ENCODE data around the gene BMP2K. TPM values are rescaled to one million over a fixed set of nuclear protein-coding genes. Genes with fewer than 3 reads are reported as not detected.

BMP2K gene
- total RNA-seq, 3 donors from 2014 or later (not counting 1 experiment from before 2014, with no cell fraction given) = 10.1 to 13.5 (median 11.7) TPM

DNA sequence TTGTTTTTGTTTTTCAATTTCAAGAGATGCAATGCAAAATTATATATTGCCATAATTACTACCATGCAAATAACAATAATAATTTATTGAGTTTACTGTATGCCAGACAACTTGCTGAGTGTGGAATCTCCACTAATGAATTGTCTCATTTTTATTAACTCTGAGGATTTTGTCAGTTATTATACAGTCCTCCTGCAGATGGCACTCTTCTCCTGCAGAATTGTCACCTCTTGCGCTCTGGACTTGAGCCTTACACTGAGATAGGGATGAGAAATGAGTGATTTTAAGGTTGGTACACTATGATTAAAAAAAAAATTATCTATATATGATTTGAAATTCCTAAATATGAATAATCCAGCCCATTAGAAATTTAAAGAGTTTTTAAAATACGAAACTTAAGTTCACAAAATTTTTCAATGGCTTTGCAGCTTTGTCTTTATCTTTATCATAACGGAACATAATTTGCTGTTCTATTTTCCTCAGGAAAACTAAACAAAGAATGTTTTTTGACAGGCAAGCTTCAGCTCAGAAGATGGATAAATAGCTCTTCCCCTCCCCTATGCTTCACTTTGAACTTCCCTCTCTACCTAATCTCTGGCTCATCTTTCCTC, 175.8 kb downstream of the BMP2K start:
- no peaks in the 10 kb centered on the region for H3K36me3 Mint-ChIP-seq
- peak in 1 of 2 donors; percentile 69 for DNase-seq

DNA sequence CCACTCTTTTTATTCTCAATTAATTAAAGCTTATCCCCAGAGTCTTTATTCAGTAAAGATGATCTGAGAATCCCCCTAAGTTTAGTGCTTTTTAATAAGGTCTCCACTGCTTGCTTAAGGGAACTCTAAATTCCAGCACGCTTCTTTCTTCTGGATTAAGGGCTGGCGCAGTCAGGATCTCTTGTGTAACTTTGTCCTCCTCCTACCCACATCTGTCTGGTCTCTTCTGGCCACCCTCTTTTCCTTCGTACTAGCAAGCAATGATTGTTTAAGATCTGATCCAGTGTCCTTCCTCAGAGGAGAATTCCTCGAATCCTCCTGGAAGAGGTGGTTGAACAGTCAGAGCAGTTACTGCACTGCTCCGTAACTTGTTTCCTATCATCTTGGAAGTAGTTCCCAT, 177.1 kb downstream of the BMP2K start:
- ATAC-seq = no peak
- Mint-ChIP-seq H3K27ac (no peak overlapping the region), H3K9me3 (no peaks in the 10 kb centered on the region), H3K36me3 (no peaks in the 10 kb centered on the region), H3K4me3 (no peak overlapping the region), H3K4me1 (no peaks in the 10 kb centered on the region), H3K27me3 (ENCODE audit: low read depth in 2 of 2) (peaks cover 14 to 21% of the 10 kb centered on the region in 2 donors)
- no peak overlapping the region for H3K4me3 ChIP-seq (ENCODE audit: low read length)
- no peaks in the 10 kb centered on the region for H3K36me3 ChIP-seq (ENCODE audit: control insufficient read depth, insufficient read depth, low read length)
- H3K4me1 ChIP-seq (ENCODE audit: control insufficient read depth, insufficient read depth, low read length) = no peaks in the 10 kb centered on the region
- H3K27me3 ChIP-seq (ENCODE audit: control insufficient read depth, insufficient read depth, low read length) = no peaks in the 10 kb centered on the region
- no peak overlapping the region for H3K27ac ChIP-seq (ENCODE audit: low read length)
- no peaks in the 10 kb centered on the region for H3K9me3 ChIP-seq (ENCODE audit: control insufficient read depth, insufficient read depth, low read length)
- 86% methylated on average over 4 of the region's 5 CpGs for WGBS (ENCODE audit: insufficient coverage)
- TF ChIP-seq, protein P1, sequence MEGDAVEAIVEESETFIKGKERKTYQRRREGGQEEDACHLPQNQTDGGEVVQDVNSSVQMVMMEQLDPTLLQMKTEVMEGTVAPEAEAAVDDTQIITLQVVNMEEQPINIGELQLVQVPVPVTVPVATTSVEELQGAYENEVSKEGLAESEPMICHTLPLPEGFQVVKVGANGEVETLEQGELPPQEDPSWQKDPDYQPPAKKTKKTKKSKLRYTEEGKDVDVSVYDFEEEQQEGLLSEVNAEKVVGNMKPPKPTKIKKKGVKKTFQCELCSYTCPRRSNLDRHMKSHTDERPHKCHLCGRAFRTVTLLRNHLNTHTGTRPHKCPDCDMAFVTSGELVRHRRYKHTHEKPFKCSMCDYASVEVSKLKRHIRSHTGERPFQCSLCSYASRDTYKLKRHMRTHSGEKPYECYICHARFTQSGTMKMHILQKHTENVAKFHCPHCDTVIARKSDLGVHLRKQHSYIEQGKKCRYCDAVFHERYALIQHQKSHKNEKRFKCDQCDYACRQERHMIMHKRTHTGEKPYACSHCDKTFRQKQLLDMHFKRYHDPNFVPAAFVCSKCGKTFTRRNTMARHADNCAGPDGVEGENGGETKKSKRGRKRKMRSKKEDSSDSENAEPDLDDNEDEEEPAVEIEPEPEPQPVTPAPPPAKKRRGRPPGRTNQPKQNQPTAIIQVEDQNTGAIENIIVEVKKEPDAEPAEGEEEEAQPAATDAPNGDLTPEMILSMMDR (IDR thresholded peaks at IDR 0.05) = no peak
- intact Hi-C loops (cut with micrococcal nuclease) = no loop called here
- no peak for DNase-seq

More for the DNA sequence above, 175.8 kb downstream of the BMP2K start:
- Mint-ChIP-seq H3K27me3 (ENCODE audit: low read depth in 2 of 2) (peaks cover 27 to 28% of the 10 kb centered on the region in 2 donors), H3K4me1 (no peaks in the 10 kb centered on the region), H3K9me3 (no peaks in the 10 kb centered on the region), H3K27ac (no peak overlapping the region), H3K4me3 (no peak overlapping the region)
- Histone ChIP-seq H3K9me3 (ENCODE audit: control insufficient read depth, insufficient read depth, low read length) (no peaks in the 10 kb centered on the region), H3K27ac (ENCODE audit: low read length) (no peak overlapping the region), H3K4me1 (ENCODE audit: control insufficient read depth, insufficient read depth, low read length) (no peaks in the 10 kb centered on the region), H3K4me3 (ENCODE audit: low read length) (no peak overlapping the region), H3K36me3 (ENCODE audit: control insufficient read depth, insufficient read depth, low read length) (no peaks in the 10 kb centered on the region), H3K27me3 (ENCODE audit: control insufficient read depth, insufficient read depth, low read length) (peaks cover 2% of the 10 kb centered on the region)
- ATAC-seq = peak; percentile 64 to 76 (median 74)
- TF ChIP-seq, protein P1 (IDR thresholded peaks at IDR 0.05) = peak; percentile 70
- intact Hi-C loops (cut with micrococcal nuclease) = loop anchor here (1.0 kb wide), 1 partner anchor 1263 kb away; no protein-coding TSS in a partner anchor
- WGBS (ENCODE audit: insufficient coverage) = 97% methylated on average over 2 of the region's 3 CpGs

DNA sequence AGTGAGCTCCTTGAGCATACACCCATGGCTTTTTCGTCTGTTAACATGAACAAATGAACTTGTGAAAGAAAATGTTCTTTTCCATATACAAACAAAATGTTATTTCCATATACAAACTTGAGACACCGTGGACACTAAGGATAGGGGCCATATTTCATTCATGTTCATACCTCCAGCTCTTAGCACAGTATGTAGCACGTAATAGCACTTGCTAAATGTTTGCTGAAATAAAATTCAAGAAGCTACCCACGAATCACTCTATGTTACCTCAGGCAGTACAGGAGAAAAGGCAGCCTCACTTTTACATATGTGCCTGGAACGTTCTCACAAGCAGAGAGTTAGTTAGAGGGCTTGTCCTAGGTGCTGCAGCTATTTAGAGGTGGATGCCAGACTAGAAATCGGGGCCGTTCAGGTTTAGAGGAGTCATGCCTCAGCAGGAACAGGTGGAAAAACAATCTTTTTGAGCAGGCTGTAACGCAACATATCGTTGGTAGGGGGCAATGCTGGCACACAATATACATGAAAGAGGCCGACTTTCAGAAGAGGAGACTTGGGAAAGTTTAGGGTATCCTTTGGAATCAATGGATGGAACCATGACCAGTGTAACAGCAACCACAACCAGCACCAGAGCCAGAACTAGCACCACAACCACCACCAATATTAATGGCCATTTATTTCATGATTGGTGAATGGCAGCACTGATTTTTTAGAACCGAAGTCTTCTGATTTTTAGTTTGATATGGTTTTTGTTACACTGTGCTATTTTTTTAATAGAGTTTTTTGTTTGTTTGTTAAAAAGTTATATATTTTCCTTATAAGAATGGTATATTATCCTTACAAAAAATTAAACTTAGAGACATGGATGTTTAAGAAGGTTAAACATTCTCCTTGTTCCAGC, 177.9 kb downstream of the BMP2K start:
- Mint-ChIP-seq H3K27ac (no peak overlapping the region), H3K9me3 (no peaks in the 10 kb centered on the region), H3K4me3 (no peak overlapping the region), H3K4me1 (no peaks in the 10 kb centered on the region), H3K27me3 (ENCODE audit: low read depth in 2 of 2) (peaks cover 13 to 18% of the 10 kb centered on the region in 2 donors), H3K36me3 (no peaks in the 10 kb centered on the region)
- H3K9me3 ChIP-seq (ENCODE audit: control insufficient read depth, insufficient read depth, low read length) = no peaks in the 10 kb centered on the region
- 47% methylated on average over 10 of the region's 11 CpGs for WGBS (ENCODE audit: insufficient coverage)
- ATAC-seq (peak in 1 of 3 donors; percentile 40), DNase-seq (peak in 1 of 2 donors; percentile 36)
- H3K27me3 ChIP-seq (ENCODE audit: control insufficient read depth, insufficient read depth, low read length) = no peaks in the 10 kb centered on the region
- H3K36me3 ChIP-seq (ENCODE audit: control insufficient read depth, insufficient read depth, low read length) = no peaks in the 10 kb centered on the region
- H3K4me1 ChIP-seq (ENCODE audit: control insufficient read depth, insufficient read depth, low read length) = no peaks in the 10 kb centered on the region
- intact Hi-C loops (cut with micrococcal nuclease) = no loop called here
- TF ChIP-seq, protein P1 (IDR thresholded peaks at IDR 0.05) = no peak
- H3K27ac ChIP-seq (ENCODE audit: low read length) = no peak overlapping the region
- no peak overlapping the region for H3K4me3 ChIP-seq (ENCODE audit: low read length)

Measured in natural killer cell (primary cell).